Body of pancreas (tissue), 4 donors: ENCODE results near the gene ERBB4. TPM values are rescaled to one million over a fixed set of nuclear protein-coding genes. Genes with fewer than 3 reads are reported as not detected.

ENCODE experiments used
- ATAC-seq: fragments of 150-250 bp; one replicate; pipeline ENCODE4 v1.9.1; 2016
- DNase-seq, 4 donors: peaks; one replicate each; pipeline ENCODE4 v3.0.0-alpha.2; 2019
- H3K27ac ChIP-seq, 4 donors: fragments of 200-600 bp; sonication (generic); 1 replicate in 3 of 4; 2 replicates in 1 of 4; pipeline versions ENCODE4 v1.5.1 to v1.6.1; 2016 to 2019; ENCODE audit warnings: mild to moderate bottlenecking in 1 of 4, mixed read lengths in 1 of 4, moderate library complexity in 1 of 4
- H3K27me3 ChIP-seq, 2 donors: fragments of 200-600 bp; sonication (generic); one replicate each; pipeline ENCODE4 v1.6.0; 2016; ENCODE audit warnings: mild to moderate bottlenecking in 1 of 2
- H3K36me3 ChIP-seq, 2 donors: fragments of 200-600 bp; sonication (generic); replicated peaks in 1 of 2; 2 replicates each; pipeline ENCODE4 v1.5.1; 2016; ENCODE audit warnings: low read depth in 2 of 2; ENCODE audit not compliant: insufficient read depth in 1 of 2
- H3K4me1 ChIP-seq: fragments of 200-600 bp; sonication (generic); one replicate; pipeline ENCODE4 v1.6.0; 2016
- H3K4me3 ChIP-seq, 2 donors: fragments of 200-600 bp; sonication (generic); 1 replicate in 1 of 2; 2 replicates in 1 of 2; pipeline ENCODE4 v1.5.1; 2016 to 2019
- H3K9me3 ChIP-seq, 3 donors: fragments of 200-600 bp; sonication (generic); 1 replicate in 2 of 3; 2 replicates in 1 of 3; pipeline ENCODE4 v1.5.1; 2016
- CTCF ChIP-seq, 7 experiments: fragments of 450-650 bp in 4 of 7; fragments of 200-600 bp in 3 of 7; sonication (generic) in 3 of 7; IDR thresholded peaks; one replicate each; pipeline ENCODE4 v1.5.1; 2016 to 2019; ENCODE audit warnings: antibody characterized with exemption in 7 of 7
- POLR2A ChIP-seq, 3 donors: fragments of 450-650 bp; IDR thresholded peaks; one replicate each; pipeline ENCODE4 v1.6.1; 2016; ENCODE audit warnings: antibody characterized with exemption in 3 of 3, mild to moderate bottlenecking in 2 of 3
- WGBS, 2 donors: methylation state at CpG; one replicate each; pipeline ENCODE4 v1.1.5; 2017; 5-methylcytosine and 5-hydroxymethylcytosine counted together
- intact Hi-C: fragments of 100-400 bp; cut with DNase I; formaldehyde crosslinking; loops from one replicate; pipeline ENCODE4 v1.15.1; 2023
- total RNA-seq, 2 donors: library from RNA; depleted of rRNA; stranded (reverse); fragments of >200 nt; gene quantifications; one replicate each; pipeline ENCODE4 v1.1.0, GENCODE V29; 2016

Gene ERBB4
- total RNA-seq, 2 donors from 2014 or later = 1.6 to 4.4 TPM

DNA sequence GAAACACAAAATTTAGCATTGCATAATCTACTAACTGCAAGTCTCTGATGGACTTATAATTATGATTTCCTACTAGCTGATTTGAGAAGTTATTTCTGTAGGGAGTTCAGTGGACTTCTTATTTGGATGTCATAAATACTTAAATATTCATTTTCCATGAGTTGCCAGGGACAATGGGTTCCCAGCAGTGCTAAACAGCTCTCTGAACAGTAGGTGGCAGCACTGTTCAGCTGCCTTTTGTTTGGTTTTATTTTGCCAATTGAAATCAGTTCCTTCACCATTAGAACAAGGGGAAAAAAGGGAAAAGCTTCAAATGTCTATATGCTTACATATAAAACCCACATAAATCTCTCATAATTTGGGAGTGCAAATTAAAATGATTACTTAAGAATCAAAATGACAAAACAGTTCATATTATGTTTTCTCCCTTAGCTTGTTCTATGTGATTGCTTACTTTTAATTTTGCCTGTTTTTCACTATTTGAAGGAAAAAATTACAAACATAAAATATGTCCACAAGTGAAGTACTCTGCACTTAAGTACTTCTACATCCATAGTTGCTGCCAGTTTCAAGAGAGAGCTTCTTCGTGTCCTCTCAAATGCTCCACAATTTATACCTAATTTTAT lies 1083.3 kb downstream of the ERBB4 start:
- no peaks in the 10 kb centered on the region for H3K27me3 ChIP-seq
- no peak for TF ChIP-seq POLR2A (IDR thresholded peaks at IDR 0.05)
- peak; percentile 58 to 92 (median 70) for TF ChIP-seq CTCF (IDR thresholded peaks at IDR 0.05)
- 89% methylated on average over 1 of the region's 1 CpG for WGBS, 2 donors
- H3K9me3 ChIP-seq = no peaks in the 10 kb centered on the region
- H3K4me3 ChIP-seq = no peak overlapping the region
- no peaks in the 10 kb centered on the region for H3K4me1 ChIP-seq
- DNase-seq (peak; percentile 32 to 45 (median 39)), ATAC-seq (peak; percentile 70)
- no peak overlapping the region for H3K27ac ChIP-seq
- no peaks in the 10 kb centered on the region for H3K36me3 ChIP-seq
- intact Hi-C loops = no loop called here

DNA sequence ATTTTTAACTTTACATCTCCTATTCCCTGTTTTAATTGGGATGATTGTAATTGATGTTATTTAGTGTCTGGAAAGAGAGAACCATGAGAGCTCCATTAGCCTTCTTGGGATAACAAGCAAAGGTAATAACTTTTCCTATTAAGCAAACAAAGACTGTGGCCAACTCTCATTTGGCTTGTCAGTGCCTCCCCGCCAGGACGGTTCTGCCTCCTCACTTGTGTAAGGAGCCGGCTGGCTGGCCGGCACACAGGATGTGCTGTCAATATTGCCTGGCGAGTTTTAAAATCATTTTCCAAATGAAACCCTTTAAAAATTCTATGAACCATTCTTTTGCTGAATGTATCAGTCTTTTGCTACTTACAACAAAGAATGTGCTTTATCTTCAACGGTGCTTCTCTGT lies 1083.9 kb downstream of the ERBB4 start:
- 10 to 16% methylated on average over 6 of the region's 6 CpGs for WGBS, 2 donors
- H3K36me3 ChIP-seq = no peaks in the 10 kb centered on the region
- no peak overlapping the region for H3K4me3 ChIP-seq
- no peaks in the 10 kb centered on the region for H3K9me3 ChIP-seq
- no peaks in the 10 kb centered on the region for H3K4me1 ChIP-seq
- intact Hi-C loops = no loop called here
- DNase-seq (peak in 1 of 4 donors; percentile 5), ATAC-seq (no peak)
- TF ChIP-seq POLR2A (IDR thresholded peaks at IDR 0.05) = no peak
- no peak for TF ChIP-seq CTCF (IDR thresholded peaks at IDR 0.05)
- no peaks in the 10 kb centered on the region for H3K27me3 ChIP-seq
- no peak overlapping the region for H3K27ac ChIP-seq

GRCh38 chr2:211453311-211453887 lies 1085.2 kb downstream of the ERBB4 start:
- 40 to 45% methylated on average over 6 of the region's 6 CpGs for WGBS, 2 donors
- H3K4me1 ChIP-seq = no peaks in the 10 kb centered on the region
- DNase-seq (no peak), ATAC-seq (no peak)
- intact Hi-C loops = no loop called here
- no peaks in the 10 kb centered on the region for H3K36me3 ChIP-seq
- H3K4me3 ChIP-seq = no peak overlapping the region
- no peak overlapping the region for H3K27ac ChIP-seq
- H3K27me3 ChIP-seq = no peaks in the 10 kb centered on the region
- TF ChIP-seq POLR2A (IDR thresholded peaks at IDR 0.05) (no peak), CTCF (IDR thresholded peaks at IDR 0.05) (no peak)
- no peaks in the 10 kb centered on the region for H3K9me3 ChIP-seq

- intact Hi-C loops = no loop called here
- DNase-seq (no peak), ATAC-seq (no peak)
- no peak overlapping the region for H3K27ac ChIP-seq
- H3K9me3 ChIP-seq = no peaks in the 10 kb centered on the region
- TF ChIP-seq POLR2A (IDR thresholded peaks at IDR 0.05) (no peak), CTCF (IDR thresholded peaks at IDR 0.05) (no peak)
- H3K36me3 ChIP-seq = no peaks in the 10 kb centered on the region
- WGBS, 2 donors = 64 to 76% methylated on average over 2 of the region's 2 CpGs
- H3K4me3 ChIP-seq = no peak overlapping the region
- H3K4me1 ChIP-seq = no peaks in the 10 kb centered on the region
- H3K27me3 ChIP-seq = no peaks in the 10 kb centered on the region
Observed at GRCh38 chr2:211451642-211452041, 1087.0 kb downstream of the ERBB4 start.

DNA sequence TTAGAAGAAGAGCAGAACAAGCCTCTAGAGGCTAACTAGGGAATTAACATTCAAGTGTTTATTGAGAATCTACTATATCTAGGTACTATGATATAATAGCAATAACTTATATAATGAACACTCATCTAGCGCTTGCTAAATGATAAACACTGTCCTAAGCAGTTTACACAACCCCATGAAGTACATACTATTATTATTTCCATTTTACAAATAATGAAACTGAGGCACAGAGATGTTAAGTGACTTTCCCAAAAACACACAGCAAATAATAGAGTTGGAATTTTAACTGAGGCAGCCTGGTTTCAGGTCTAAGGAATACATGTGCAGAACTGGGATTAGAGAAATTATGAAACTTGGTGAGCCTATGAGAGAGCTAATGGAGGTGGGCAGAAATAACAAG lies 1088.8 kb downstream of the ERBB4 start:
- Histone ChIP-seq H3K27ac (no peak overlapping the region), H3K27me3 (no peaks in the 10 kb centered on the region), H3K9me3 (no peaks in the 10 kb centered on the region), H3K4me3 (no peak overlapping the region), H3K4me1 (no peaks in the 10 kb centered on the region), H3K36me3 (no peaks in the 10 kb centered on the region)
- intact Hi-C loops = no loop called here
- ATAC-seq = no peak
- TF ChIP-seq CTCF (IDR thresholded peaks at IDR 0.05) = no peak
- no peak for TF ChIP-seq POLR2A (IDR thresholded peaks at IDR 0.05)
- 86 to 93% methylated on average over 1 of the region's 1 CpG for WGBS, 2 donors
- DNase-seq = no peak
